ENCODE data around the gene DYNC1LI2.
"Not testable (repeated sequence)": the region's sequence is repeated elsewhere in the genome, so short reads cannot be mapped to it uniquely, and the experiment has no call there.

DYNC1LI2 gene

GRCh38 chr16:66696669-66697630 is 54.5 kb downstream of the DYNC1LI2 start, which contains the start of gene CMTM4:
Gene CMTM4 (minus strand): TSS chr16:66696743. CDS start chr16:66696525, 218 bp downstream.
- DNase-seq (ENCODE audit: low read depth, low spot score), result peak; percentile 48

- DNase-seq (ENCODE audit: low read depth, low spot score), result no peak
Observed at GRCh38 chr16:66695935-66696668, 55.3 kb downstream of the DYNC1LI2 start.

- no peak for DNase-seq (ENCODE audit: low read depth, low spot score)
Observed at GRCh38 chr16:66695471-66695934, 55.9 kb downstream of the DYNC1LI2 start.

- DNase-seq (ENCODE audit: low read depth, low spot score), result no peak
Observed at GRCh38 chr16:66693149-66693548, 58.3 kb downstream of the DYNC1LI2 start.

- DNase-seq (ENCODE audit: low read depth, low spot score), result no peak
Observed at GRCh38 chr16:66692341-66692740, 59.1 kb downstream of the DYNC1LI2 start.

- no peak for DNase-seq (ENCODE audit: low read depth, low spot score)
Observed at GRCh38 chr16:66691234-66691633, 60.2 kb downstream of the DYNC1LI2 start.

GRCh38 chr16:66690106-66690847 is 61.1 kb downstream of the DYNC1LI2 start:
- DNase-seq (ENCODE audit: low read depth, low spot score), result no peak

- no peak for DNase-seq (ENCODE audit: low read depth, low spot score)
Observed at GRCh38 chr16:66689282-66689681, 62.1 kb downstream of the DYNC1LI2 start.

GRCh38 chr16:66687906-66688625 is 63.3 kb downstream of the DYNC1LI2 start:
- DNase-seq (ENCODE audit: low read depth, low spot score), result no peak

GRCh38 chr16:66685501-66686115 is 65.8 kb downstream of the DYNC1LI2 start:
- DNase-seq (ENCODE audit: low read depth, low spot score), result not testable (repeated sequence)

GRCh38 chr16:66682271-66682670 is 69.1 kb downstream of the DYNC1LI2 start:
- DNase-seq (ENCODE audit: low read depth, low spot score), result no peak

- no peak for DNase-seq (ENCODE audit: low read depth, low spot score)
Observed at GRCh38 chr16:66681676-66682075, 69.7 kb downstream of the DYNC1LI2 start.

GRCh38 chr16:66678337-66678736 is 73.1 kb downstream of the DYNC1LI2 start:
- no peak for DNase-seq (ENCODE audit: low read depth, low spot score)

- DNase-seq (ENCODE audit: low read depth, low spot score), result no peak
Observed at GRCh38 chr16:66677836-66678235, 73.6 kb downstream of the DYNC1LI2 start.

GRCh38 chr16:66677179-66677578 is 74.2 kb downstream of the DYNC1LI2 start:
- DNase-seq (ENCODE audit: low read depth, low spot score), result no peak

GRCh38 chr16:66676599-66676998 is 74.8 kb downstream of the DYNC1LI2 start:
- DNase-seq (ENCODE audit: low read depth, low spot score), result no peak

GRCh38 chr16:66673691-66674090 is 77.7 kb downstream of the DYNC1LI2 start:
- DNase-seq (ENCODE audit: low read depth, low spot score), result no peak
